ENCODE data around the gene ATG4A.
A peak's percentile ranks its signal among the peaks of the same experiment; 100 is the strongest.

The ATG4A gene

GRCh38 chrX:108091264-108091877 is at the start of gene ATG4A, which contains the start of gene PSMD10:
TSS of gene ATG4A (plus strand) at chrX:108091778. CDS start at chrX:108091827, 49 bp downstream.
TSS of gene PSMD10 (minus strand) at chrX:108091542. CDS start at chrX:108091520, 22 bp downstream.
- DNase-seq: peak; percentile 94 to 95

GRCh38 chrX:108044554-108045256 is 46.9 kb upstream of the ATG4A start, which contains the start of gene VSIG1:
TSS of gene VSIG1 (plus strand) at chrX:108045065. CDS start at chrX:108045131, 66 bp downstream.
- no peak for DNase-seq

- DNase-seq: no peak
Observed at GRCh38 chrX:108049649-108050048, 41.9 kb upstream of the ATG4A start.

GRCh38 chrX:108053218-108053617 is 38.4 kb upstream of the ATG4A start:
- no peak for DNase-seq

- no peak for DNase-seq
Observed at GRCh38 chrX:108055546-108055945, 36.0 kb upstream of the ATG4A start.

- no peak for DNase-seq
Observed at GRCh38 chrX:108059801-108060200, 31.8 kb upstream of the ATG4A start.

GRCh38 chrX:108064001-108064400 is 27.6 kb upstream of the ATG4A start:
- DNase-seq: no peak

GRCh38 chrX:108064613-108065012 is 27.0 kb upstream of the ATG4A start:
- DNase-seq: no peak

- no peak for DNase-seq
Observed at GRCh38 chrX:108068121-108068520, 23.5 kb upstream of the ATG4A start.

GRCh38 chrX:108070891-108071290 is 20.7 kb upstream of the ATG4A start:
- DNase-seq: no peak

GRCh38 chrX:108071578-108071977 is 20.0 kb upstream of the ATG4A start:
- DNase-seq: no peak

GRCh38 chrX:108072746-108073145 is 18.8 kb upstream of the ATG4A start:
- no peak for DNase-seq

GRCh38 chrX:108081110-108081509 is 10.5 kb upstream of the ATG4A start:
- DNase-seq: no peak

GRCh38 chrX:108087792-108088191 is 3.8 kb upstream of the ATG4A start:
- no peak for DNase-seq

- no peak for DNase-seq
Observed at GRCh38 chrX:108088511-108088910, 3.1 kb upstream of the ATG4A start.

GRCh38 chrX:108090491-108091263 is 901 bp upstream of the ATG4A start:
- peak; percentile 4 to 44 for DNase-seq

- DNase-seq: peak; percentile 29 to 36
Observed at GRCh38 chrX:108091878-108092291, 307 bp downstream of the ATG4A start.

GRCh38 chrX:108097380-108097779 is 5.8 kb downstream of the ATG4A start:
- DNase-seq: no peak

GRCh38 chrX:108105473-108105872 is 13.9 kb downstream of the ATG4A start:
- DNase-seq: no peak

GRCh38 chrX:108114541-108114940 is 23.0 kb downstream of the ATG4A start:
- DNase-seq: no peak

GRCh38 chrX:108117988-108118387 is 26.4 kb downstream of the ATG4A start:
- no peak for DNase-seq

- DNase-seq: no peak
Observed at GRCh38 chrX:108121291-108121690, 29.7 kb downstream of the ATG4A start.

GRCh38 chrX:108122748-108123147 is 31.2 kb downstream of the ATG4A start:
- no peak for DNase-seq

Measured in Kasumi-1 (cell line).